Stimulated activated naive CD8-positive, alpha-beta T cell treated with anti-CD3 and anti-CD28 coated beads, Interleukin-15, Interleukin-2, amounts not matched to agents 100 U/mL and 50 U/mL, for 24 hours (primary cell): ENCODE data around the gene C2orf72.
A peak's percentile ranks its signal among the peaks of the same experiment; 100 is the strongest.
"Not testable (repeated sequence)": the region's sequence is repeated elsewhere in the genome, so short reads cannot be mapped to it uniquely, and the experiment has no call there.

ENCODE experiments used
- ATAC-seq: fragments of 150-1000 bp; cut with Tn5 transposase; one replicate; pipeline ENCODE4 v1.10.0; 2021
- DNase-seq: peaks from one replicate; pipeline ENCODE4 v3.0.0; 2021

C2orf72 gene

GRCh38 chr2:231037202-231037730, at the start of gene C2orf72:
Gene C2orf72 (plus strand): TSS chr2:231037523. CDS start chr2:231037566, 43 bp downstream.
- DNase-seq = no peak
- ATAC-seq = peak; percentile 37

GRCh38 chr2:230989731-230990130, 47.6 kb upstream of the C2orf72 start:
- no peak for DNase-seq
- ATAC-seq = no peak

DNA sequence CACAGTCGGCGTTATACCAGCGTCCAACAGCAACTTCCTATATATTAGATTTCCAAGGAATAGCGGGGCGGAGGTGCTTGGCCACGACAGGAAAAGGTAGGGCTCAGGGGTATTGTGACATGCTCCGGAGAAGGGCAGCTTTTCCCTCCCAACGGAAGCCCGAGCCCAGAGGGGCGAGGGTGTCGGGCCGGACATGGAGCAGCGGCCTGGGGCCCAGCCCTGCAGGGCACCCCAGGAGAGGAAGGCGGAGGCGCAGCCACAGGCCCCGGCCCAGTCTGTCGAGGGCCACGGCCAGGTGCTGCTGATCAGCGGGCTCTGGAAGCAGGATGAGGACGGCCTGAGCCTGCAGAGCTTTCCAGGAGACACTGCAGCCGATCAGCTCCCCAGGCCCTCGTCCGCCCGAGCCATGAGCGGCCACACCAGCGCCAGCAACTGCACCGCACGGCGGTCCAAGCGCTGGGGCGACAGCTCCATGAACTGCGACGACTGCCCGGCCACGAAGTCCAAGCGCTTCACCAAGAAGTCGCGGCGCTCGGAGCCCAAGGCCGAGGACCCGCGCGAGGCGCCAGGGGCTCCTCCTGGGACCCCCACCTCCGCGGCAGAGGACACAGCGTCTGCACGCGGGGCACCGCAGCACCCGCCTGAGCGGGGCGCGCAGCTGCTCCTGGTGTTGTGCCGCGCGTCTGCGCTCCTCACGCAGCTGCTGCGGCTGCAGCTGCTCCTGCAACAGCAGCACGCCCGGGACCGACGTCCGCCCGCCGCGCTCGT, 47.0 kb upstream of the C2orf72 start:
- ATAC-seq (no peak), DNase-seq (no peak)

- no peak for ATAC-seq
- no peak for DNase-seq
Observed at GRCh38 chr2:230990899-230991150, 46.5 kb upstream of the C2orf72 start.

DNA sequence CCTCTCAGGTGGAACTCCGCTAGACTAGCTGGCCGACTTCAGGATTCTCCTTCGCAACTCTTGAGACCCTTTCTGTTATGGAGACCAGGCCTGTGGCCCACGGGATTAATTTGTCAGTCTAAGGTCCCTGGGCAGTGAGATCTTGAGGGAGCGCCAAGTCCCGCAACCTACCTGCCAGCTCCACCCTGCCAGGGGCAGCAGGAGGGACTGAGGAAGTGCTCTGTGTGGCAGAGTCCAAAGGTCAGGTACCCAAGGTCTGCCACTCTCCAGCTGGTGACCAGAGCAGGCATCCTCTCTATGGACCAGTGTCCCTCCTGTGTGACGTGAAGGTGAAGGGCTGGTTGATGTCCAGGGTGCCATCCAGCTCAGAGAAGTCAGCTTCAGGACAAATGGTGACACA, 45.7 kb upstream of the C2orf72 start:
- ATAC-seq = no peak

DNA sequence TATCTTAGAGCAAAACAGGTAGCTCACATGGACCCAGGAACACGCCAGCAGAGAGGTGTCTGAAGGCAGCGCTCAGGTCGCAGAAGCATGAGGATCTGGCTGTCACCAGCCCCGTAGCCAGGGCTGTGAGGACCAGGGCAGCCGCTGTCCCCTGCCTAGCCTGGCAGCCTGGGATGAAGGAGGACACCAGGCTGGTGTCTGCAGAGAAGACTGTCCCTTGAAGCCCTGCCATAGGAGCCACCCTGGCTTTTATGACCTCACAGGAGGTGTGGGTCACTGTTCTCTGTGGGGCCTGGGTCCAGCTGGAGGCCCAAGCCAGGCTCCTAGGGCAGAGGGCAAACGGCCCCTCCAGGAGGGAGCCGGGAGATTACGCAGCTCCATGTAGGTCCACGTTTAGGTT, 41.5 kb upstream of the C2orf72 start, which contains the start of gene SPATA3:
Gene SPATA3, plus strand, starts transcription at position 301 of the 400 bp plus-strand sequence. CDS start 113 bp downstream, outside the sequence.
- DNase-seq (no peak), ATAC-seq (no peak)

More for the DNA sequence above, 45.7 kb upstream of the C2orf72 start:
- no peak for DNase-seq

GRCh38 chr2:230996661-230997060, 40.7 kb upstream of the C2orf72 start:
- DNase-seq (no peak), ATAC-seq (no peak)

GRCh38 chr2:230998882-230999281, 38.4 kb upstream of the C2orf72 start:
- ATAC-seq (no peak), DNase-seq (no peak)

DNA sequence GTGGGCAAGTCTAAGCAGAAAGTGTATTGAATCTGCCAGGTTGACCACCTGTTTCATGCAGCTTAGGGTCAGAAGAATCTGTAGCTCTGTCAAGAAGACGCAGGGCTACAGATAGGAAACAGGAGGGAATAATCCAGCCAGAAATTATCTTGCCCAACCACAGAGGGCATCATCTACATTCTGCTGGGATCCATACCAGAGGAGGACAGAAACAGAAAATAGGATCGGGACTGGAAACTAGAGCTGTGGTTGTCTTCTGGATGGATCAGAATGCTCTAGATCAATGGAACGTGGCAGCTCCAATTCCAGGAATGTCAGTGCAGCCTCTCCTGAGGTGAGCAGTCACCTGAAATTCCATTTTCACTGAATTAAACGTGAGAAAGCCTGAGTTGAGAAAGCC, 37.8 kb upstream of the C2orf72 start:
- DNase-seq = no peak
- no peak for ATAC-seq

GRCh38 chr2:231000211-231000904, 37.0 kb upstream of the C2orf72 start:
- no peak for ATAC-seq
- DNase-seq = no peak

DNA sequence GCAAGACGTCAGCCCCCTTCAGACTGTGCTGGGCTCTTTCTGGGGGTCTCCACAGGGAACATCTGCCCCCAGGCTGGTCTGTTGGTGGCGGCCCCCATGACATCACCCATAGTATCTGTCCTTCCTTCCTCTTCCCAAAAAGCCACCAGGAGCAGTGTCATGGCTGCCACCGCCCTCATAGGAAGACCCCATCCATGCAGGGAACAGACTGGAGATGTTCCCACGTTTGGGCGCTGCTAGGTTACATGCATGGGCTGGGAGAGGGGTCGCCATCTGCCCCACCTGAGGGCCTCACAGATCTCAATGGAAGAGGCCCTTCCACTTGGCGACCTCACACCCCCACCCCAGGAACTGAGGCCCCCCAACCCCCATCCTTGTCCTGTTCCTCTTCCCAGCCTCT, 36.3 kb upstream of the C2orf72 start:
- DNase-seq (no peak), ATAC-seq (no peak)

DNA sequence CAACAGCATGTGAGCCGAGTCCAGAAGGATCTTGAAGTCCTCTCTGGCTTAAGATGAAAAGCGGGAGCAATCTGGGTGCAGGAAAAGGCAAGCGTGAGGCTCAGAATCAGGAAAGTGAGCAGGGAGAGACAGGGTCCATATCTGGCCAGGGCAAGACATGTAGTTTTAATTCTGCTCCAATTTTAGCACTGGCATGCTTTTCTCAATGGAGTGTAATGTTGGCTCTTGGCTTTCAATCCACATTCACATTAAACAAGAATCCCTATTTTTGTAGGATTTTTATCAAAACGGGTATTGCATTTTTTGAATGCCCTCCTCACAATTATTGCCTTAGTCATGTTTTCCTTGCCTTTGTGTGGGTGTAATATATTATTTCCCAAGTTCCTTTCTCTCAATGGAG, 35.4 kb upstream of the C2orf72 start:
- DNase-seq (no peak), ATAC-seq (no peak)

- no peak for ATAC-seq
- DNase-seq = no peak
Observed at GRCh38 chr2:231002641-231003040, 34.7 kb upstream of the C2orf72 start.

- DNase-seq (no peak), ATAC-seq (no peak)
Observed at GRCh38 chr2:231003186-231003585, 34.1 kb upstream of the C2orf72 start.

GRCh38 chr2:231004930-231005329, 32.4 kb upstream of the C2orf72 start:
- not testable (repeated sequence) for ATAC-seq, DNase-seq

DNA sequence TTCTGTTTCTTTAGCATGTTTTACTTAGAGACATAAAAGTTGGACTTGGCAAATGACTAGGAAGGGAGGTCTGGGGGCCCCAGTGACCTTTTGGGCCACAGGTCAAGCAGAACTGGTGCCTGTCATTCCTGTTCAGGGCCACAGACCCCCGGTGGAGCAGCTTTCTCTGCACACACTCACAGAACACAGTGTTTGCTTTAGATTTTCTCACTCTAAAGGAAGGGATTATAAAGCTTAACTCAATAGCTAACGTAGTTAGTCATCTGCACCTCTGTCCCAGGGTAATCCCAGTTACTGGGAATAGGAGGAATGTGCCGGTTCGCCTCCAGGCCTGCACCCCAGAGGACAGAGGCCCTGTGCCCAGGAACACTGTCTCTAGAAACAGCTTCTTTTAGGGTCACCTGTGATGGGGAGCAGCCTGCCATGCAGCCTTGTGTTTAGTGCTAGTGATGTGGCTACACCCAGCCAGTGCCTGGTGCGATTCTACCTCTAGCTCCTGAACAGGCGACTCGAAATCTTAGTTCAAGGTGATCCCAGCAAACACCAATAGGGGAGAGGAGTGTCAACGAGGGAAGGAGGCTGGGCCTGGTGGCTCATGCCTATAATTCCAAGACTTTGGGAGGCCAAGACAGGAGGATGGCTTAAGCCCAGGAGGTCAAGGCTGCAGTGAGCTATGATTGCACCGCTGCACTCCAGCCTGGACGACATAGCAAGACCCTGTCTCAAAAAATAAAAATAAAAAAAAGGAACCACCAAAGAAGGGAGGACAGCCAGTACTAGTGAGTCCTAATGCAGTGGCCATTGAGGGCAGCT, 29.8 kb upstream of the C2orf72 start:
- DNase-seq = no peak
- peak; percentile 21 for ATAC-seq

DNA sequence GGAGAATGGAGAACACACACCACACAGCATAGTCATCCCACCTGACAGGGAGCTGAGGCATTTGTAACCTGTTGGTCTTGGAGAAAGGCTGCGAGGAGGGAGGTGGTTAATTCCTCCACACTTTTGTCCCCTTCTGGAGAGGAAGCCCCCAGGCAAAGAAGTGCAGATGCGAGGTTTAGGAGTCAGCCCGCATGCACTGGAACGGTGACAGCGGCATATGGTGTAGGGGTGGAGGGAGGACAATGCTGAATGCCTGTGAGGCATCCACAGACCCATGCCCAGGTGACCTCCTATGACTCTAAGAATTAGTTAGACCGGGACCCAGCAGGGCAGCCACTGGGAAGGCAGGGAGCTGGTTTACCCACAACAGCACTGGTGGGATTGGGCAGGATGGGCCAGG, 29.2 kb upstream of the C2orf72 start:
- DNase-seq (no peak), ATAC-seq (no peak)

DNA sequence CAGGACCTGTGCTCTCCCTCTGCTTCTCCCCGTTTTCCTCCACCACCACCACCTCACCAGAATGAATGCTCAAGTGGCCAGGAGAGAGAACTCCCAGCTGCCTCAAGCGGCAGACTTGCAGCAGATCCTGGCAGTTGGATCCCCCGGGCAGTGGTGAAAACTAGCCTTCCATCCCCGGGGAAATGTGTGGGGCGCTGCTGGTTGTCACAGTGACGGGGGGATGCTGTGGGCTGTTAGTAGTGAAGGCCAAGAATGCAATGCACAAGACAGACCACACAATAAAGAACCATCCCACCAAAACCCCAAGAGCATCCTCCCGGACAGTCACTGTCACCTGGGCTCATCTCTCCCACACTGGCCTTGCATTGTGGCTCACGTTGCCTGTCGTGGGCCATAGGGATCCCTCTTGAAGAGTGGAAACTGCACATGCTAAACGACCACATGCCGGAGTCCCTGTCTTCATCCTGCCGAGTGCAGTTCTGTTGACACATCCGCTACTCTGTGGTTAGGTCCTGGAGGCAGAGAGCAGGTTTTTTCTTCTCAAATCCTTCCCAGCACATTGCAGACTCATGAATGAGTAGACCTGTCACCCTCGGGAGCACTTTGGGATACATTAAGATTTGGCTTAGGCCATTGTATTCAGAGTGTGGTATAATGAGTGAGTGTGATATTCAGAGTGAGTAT, 27.9 kb upstream of the C2orf72 start:
- DNase-seq = no peak
- no peak for ATAC-seq

DNA sequence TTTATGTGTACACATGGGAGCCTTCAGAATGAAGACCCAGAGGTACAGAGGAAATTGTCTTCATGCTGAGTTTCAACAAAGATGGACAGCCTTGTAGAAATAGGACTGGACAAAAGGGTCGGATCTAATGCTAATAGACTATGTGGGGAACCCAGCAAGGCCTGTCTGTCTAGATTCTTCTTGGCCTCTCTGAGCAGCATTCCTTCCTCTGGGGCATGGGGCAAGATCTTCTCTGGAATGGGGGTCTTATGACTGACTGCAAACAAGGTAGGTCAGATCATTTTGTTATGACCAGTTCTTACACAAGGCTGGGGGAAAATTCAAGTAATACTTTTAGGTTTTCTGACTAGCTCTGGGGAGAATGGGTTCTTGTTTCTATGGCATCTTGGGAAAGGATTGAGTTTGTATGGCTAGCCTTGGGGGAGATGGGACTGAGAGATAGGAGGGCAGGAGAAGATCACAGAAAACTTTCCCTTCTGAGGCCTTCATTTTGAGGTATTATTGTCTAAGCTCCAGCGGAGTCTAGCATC, 27.1 kb upstream of the C2orf72 start:
- no peak for DNase-seq
- ATAC-seq = no peak

- DNase-seq = no peak
- no peak for ATAC-seq
Observed at GRCh38 chr2:231011526-231011925, 25.8 kb upstream of the C2orf72 start.

DNA sequence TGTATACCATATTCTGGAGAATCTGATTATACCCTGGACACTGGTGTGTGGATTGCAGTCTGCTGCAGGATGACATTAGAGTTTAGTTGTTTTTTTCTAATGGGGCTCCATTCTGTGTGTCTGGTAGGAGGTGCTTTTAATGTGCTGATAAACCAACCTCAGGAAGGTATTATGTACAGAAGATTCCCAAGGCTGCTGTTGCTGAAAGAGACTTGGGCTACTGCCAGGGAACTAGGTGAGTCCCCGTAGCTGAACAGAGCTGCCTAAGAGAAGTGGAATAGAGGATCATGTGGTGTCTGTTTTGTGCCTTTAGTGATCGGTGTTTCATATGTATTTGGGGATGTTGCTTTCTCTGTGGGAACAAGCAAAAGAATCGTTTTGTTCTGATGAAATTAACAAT, 24.9 kb upstream of the C2orf72 start:
- no peak for DNase-seq
- ATAC-seq = no peak

- ATAC-seq = no peak
- no peak for DNase-seq
Observed at GRCh38 chr2:231013820-231014219, 23.5 kb upstream of the C2orf72 start.
